ENCODE data around the gene FFAR3.

DNA sequence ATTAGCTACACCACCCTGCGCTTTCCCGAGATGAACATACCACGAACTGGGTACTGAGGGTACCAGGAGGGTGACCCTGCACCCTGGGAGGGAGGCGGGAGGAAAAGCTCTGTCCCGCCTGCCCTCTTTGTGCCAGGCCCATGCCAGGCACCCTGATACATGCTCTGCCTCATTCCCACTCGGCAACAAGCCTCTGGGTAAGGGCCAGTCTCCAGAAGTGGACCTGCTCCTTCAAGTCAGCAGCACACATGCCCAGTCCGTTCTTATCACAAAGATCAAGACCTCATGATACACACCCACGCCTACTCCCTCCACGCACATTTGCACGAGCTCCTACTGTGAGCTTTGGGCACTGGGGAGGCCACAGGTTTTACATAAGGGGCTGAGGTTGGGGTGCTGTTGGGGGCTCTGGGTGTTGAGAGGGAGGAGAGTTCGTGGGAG is 12.6 kb upstream of the FFAR3 start:
- TF ChIP-seq BHLHE40 (IDR thresholded peaks at IDR 0.05; ENCODE audit: low read depth, low read length), result no peak
- TF ChIP-seq, protein P1, sequence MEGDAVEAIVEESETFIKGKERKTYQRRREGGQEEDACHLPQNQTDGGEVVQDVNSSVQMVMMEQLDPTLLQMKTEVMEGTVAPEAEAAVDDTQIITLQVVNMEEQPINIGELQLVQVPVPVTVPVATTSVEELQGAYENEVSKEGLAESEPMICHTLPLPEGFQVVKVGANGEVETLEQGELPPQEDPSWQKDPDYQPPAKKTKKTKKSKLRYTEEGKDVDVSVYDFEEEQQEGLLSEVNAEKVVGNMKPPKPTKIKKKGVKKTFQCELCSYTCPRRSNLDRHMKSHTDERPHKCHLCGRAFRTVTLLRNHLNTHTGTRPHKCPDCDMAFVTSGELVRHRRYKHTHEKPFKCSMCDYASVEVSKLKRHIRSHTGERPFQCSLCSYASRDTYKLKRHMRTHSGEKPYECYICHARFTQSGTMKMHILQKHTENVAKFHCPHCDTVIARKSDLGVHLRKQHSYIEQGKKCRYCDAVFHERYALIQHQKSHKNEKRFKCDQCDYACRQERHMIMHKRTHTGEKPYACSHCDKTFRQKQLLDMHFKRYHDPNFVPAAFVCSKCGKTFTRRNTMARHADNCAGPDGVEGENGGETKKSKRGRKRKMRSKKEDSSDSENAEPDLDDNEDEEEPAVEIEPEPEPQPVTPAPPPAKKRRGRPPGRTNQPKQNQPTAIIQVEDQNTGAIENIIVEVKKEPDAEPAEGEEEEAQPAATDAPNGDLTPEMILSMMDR (IDR thresholded peaks at IDR 0.05), result no peak
- TF ChIP-seq SREBF2 (IDR thresholded peaks at IDR 0.05), result no peak
- no peak for TF ChIP-seq RAD21 (conservative IDR thresholded peaks at IDR 0.05 in 1 of 2, IDR thresholded peaks at IDR 0.05 in 1 of 2)
- no peak for TF ChIP-seq ZC3H11A (IDR thresholded peaks at IDR 0.05)
- TF ChIP-seq RFX5 (IDR thresholded peaks at IDR 0.05), result no peak
- TF ChIP-seq EHMT2 (IDR thresholded peaks at IDR 0.05; ENCODE audit: low read depth), result no peak

All from A549 (cell line).